ENCODE measurements around the gene UBR3.

UBR3 gene

DNA sequence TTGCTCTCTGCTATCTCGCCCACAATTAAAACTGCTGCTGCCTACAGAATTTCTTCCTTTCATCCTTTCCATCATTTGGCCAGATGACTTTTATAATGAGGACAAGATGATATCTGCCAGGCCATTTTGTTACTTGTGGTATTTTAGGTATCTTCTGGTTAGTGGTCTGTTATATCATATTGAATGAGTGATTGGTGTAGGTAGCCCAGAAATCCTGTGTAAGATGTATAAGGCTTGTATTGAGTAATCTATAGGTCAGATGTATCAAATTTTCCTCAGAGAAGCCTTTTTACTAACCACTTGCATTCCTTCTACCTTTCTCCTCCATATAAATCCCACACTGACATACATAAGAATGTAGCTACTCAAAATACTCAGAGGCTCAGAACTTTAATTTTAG, 118.3 kb downstream of the UBR3 start:
- TF ChIP-seq ZNF341 (tag by site-specific recombination; IDR thresholded peaks at IDR 0.05; ENCODE audit: low read depth): no peak
- TF ChIP-seq GLIS2 (tag by site-specific recombination; IDR thresholded peaks at IDR 0.05): no peak
- TF ChIP-seq ZSCAN23 (tag by site-specific recombination; IDR thresholded peaks at IDR 0.05): no peak
- no peak overlapping the region for H3K4me3 ChIP-seq (ENCODE audit: low read depth, low read length)
- no peaks in the 10 kb centered on the region for H3K9me3 ChIP-seq (ENCODE audit: control insufficient read depth, insufficient read depth, low read depth, low read length)
- CTCF ChIA-PET: no interaction called here
- H3K4me1 ChIP-seq (ENCODE audit: control insufficient read depth, insufficient read depth, low read length): no peaks in the 10 kb centered on the region
- POLR2A ChIA-PET: no interaction called here
- peaks cover 0 to 40% of the 10 kb centered on the region in 2 experiments; a peak in 2 of 3 replicates for H3K36me3 ChIP-seq (ENCODE audit: control insufficient read depth in 2 of 2, insufficient read depth in 1 of 2, low read length in 2 of 2)
- H3K27ac ChIP-seq (ENCODE audit: extremely low read depth, low read depth, low read length): no peak overlapping the region

DNA sequence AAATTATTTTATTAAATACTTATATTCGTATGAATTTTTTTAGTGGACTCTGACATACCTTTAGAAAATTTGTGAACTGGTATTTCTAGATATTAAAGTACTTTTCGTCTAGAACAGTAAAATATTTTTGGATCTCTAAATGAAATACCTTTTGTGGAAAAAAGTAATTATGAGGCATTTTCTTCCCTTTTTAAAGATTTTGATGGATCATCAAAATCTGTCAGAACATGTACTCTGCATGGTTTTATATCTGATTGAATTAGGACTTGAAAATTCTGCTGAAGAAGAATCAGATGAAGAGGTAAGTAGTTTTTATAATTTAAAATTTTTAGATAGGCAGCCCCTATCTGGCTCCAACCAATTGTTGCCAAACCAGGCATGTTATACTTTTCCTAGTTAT, 118.8 kb downstream of the UBR3 start:
- TF ChIP-seq HIC1 (tag by site-specific recombination; IDR thresholded peaks at IDR 0.05) (no peak), ZNF544 (tag by site-specific recombination; IDR thresholded peaks at IDR 0.05) (no peak), ZNF791 (tag by site-specific recombination; IDR thresholded peaks at IDR 0.05) (no peak), ZNF16 (tag by site-specific recombination; IDR thresholded peaks at IDR 0.05; ENCODE audit: low read depth) (no peak), ZNF830 (tag by site-specific recombination; IDR thresholded peaks at IDR 0.05; ENCODE audit: low read depth) (no peak), ZNF223 (tag by site-specific recombination; IDR thresholded peaks at IDR 0.05) (no peak)
- ChIA-PET CTCF (no interaction called here), POLR2A (no interaction called here)

GRCh38 chr2:169946546-169946945, 119.3 kb downstream of the UBR3 start:
- H3K9me3 ChIP-seq (ENCODE audit: control insufficient read depth, insufficient read depth, low read depth, low read length): no peaks in the 10 kb centered on the region
- POLR2A ChIA-PET: no interaction called here
- no peak overlapping the region for H3K4me3 ChIP-seq (ENCODE audit: low read depth, low read length)
- no peaks in the 10 kb centered on the region for H3K4me1 ChIP-seq (ENCODE audit: control insufficient read depth, insufficient read depth, low read length)
- no peak overlapping the region for H3K27ac ChIP-seq (ENCODE audit: extremely low read depth, low read depth, low read length)
- CTCF ChIA-PET: interaction anchor here (1.1 kb wide), 1 partner anchor 19 kb away, joined by 3 read pairs; no protein-coding TSS in a partner anchor
- peaks cover 0 to 35% of the 10 kb centered on the region in 2 experiments; a peak in 2 of 3 replicates for H3K36me3 ChIP-seq (ENCODE audit: control insufficient read depth in 2 of 2, insufficient read depth in 1 of 2, low read length in 2 of 2)
- TF ChIP-seq ZBTB48 (tag by site-specific recombination; IDR thresholded peaks at IDR 0.05): no peak
- no peak for TF ChIP-seq ZNF596 (tag by site-specific recombination; IDR thresholded peaks at IDR 0.05)
- TF ChIP-seq ZBTB49 (tag by site-specific recombination; IDR thresholded peaks at IDR 0.05; ENCODE audit: low read depth): no peak
- TF ChIP-seq ZFHX2 (tag by site-specific recombination; conservative IDR thresholded peaks at IDR 0.05): no peak
- TF ChIP-seq PRDM10 (tag by site-specific recombination; IDR thresholded peaks at IDR 0.05): no peak
- no peak for TF ChIP-seq BCL11B (tag by site-specific recombination; IDR thresholded peaks at IDR 0.05; ENCODE audit: low read depth)
- TF ChIP-seq ZNF701 (tag by site-specific recombination; IDR thresholded peaks at IDR 0.05): no peak
- TF ChIP-seq, protein P1, sequence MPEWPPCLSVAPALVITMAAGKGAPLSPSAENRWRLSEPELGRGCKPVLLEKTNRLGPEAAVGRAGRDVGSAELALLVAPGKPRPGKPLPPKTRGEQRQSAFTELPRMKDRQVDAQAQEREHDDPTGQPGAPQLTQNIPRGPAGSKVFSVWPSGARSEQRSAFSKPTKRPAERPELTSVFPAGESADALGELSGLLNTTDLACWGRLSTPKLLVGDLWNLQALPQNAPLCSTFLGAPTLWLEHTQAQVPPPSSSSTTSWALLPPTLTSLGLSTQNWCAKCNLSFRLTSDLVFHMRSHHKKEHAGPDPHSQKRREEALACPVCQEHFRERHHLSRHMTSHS (tag by site-specific recombination; IDR thresholded peaks at IDR 0.05): no peak

More for the DNA sequence above, 118.8 kb downstream of the UBR3 start:
- Histone ChIP-seq H3K4me1 (ENCODE audit: control insufficient read depth, insufficient read depth, low read length) (no peaks in the 10 kb centered on the region), H3K9me3 (ENCODE audit: control insufficient read depth, insufficient read depth, low read depth, low read length) (no peaks in the 10 kb centered on the region), H3K4me3 (ENCODE audit: low read depth, low read length) (no peak overlapping the region), H3K36me3 (ENCODE audit: control insufficient read depth in 2 of 2, insufficient read depth in 1 of 2, low read length in 2 of 2) (peaks cover 0 to 36% of the 10 kb centered on the region in 2 experiments; a peak in 2 of 3 replicates), H3K27ac (ENCODE audit: extremely low read depth, low read depth, low read length) (no peak overlapping the region)
